GOT3 (cell line): Measurements from ENCODE around the gene C8A.

Source experiments
- DNase-seq: peaks from one replicate; lab custom pipeline; 2025; ENCODE audit warnings: mixed read lengths; lab: John Stamatoyannopoulos, UW

C8A gene

GRCh38 chr1:56894014-56894413, 39.4 kb downstream of the C8A start:
- no peak for DNase-seq

DNA sequence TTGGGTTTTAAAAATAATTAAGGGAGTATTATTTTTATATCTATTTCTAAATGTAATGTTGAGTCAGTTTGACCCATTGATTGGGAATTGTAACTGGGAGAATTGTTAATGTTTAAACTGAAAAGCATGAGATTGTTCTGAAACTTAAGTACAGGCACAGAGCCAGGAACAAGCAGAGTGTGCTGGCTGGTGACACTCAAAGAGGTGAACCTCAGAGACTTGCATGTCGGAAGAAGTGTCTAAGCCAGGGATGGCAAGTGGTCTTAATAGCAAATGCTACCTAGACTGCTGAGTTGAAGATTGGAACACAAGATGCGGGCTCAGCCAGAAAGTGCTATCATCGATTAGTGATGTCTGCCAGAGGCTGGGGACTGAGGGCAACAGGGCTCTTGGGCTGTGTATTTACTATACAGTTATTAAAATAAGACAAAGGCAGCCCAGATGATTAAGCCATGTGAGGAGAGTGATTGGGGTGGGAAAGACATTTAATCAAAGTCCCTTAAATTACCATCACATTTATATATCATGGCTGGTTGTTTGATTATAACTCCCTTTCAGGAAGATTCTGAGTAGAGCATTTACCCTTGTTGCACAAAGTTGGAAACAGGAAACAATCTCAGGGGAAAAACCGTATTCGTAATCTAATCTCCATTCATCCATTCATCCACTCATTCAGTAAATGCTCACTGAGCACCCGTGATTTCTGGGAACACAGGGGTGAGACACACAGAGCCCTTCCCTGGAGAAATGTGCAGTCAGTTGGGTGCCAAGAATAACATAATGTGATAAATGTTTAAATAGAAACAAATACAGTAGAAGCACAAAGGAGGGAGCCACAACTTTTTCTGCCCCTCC, 42.8 kb downstream of the C8A start:
- DNase-seq: no peak

GRCh38 chr1:56898005-56898373, 43.4 kb downstream of the C8A start:
- DNase-seq: no peak

DNA sequence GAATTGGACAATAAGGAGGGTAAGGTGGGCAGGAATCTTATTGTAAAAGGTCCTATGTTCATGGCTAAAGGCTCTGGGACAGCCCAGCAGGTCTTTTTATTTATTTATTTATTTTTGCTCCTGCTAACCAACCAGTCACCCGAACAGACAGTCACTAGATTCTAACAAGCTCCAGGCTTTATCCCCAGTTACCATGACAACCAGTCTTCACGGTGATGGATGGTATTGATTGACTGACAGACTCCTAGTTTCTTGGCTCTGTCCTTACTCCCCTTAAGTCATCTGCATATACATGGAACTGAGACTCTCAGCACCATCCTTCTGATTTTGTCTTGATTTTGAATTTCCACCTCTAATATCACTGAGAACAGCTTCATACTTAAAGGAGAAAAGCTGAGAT, 44.3 kb downstream of the C8A start:
- DNase-seq: no peak

DNA sequence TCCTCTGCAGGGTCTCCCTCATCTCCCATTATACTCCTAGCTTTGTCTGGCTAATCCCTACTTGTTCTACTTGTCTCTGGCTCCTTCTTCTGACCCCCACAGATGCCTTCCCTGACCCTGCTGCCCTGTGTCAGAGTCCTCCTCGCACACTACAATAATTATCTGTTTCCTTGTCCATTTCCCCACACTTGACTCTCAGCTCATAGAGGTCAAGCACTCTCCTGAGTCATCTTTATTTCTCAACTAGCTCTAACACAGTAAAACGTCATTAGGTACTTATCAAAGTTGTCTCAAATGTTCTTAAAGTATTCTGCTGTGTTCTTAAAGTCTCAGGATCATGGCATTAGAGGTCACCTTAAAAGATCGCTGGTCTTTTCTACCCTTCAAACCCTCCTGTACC, 47.1 kb downstream of the C8A start:
- no peak for DNase-seq

GRCh38 chr1:56903778-56904177, 49.2 kb downstream of the C8A start:
- no peak for DNase-seq

DNA sequence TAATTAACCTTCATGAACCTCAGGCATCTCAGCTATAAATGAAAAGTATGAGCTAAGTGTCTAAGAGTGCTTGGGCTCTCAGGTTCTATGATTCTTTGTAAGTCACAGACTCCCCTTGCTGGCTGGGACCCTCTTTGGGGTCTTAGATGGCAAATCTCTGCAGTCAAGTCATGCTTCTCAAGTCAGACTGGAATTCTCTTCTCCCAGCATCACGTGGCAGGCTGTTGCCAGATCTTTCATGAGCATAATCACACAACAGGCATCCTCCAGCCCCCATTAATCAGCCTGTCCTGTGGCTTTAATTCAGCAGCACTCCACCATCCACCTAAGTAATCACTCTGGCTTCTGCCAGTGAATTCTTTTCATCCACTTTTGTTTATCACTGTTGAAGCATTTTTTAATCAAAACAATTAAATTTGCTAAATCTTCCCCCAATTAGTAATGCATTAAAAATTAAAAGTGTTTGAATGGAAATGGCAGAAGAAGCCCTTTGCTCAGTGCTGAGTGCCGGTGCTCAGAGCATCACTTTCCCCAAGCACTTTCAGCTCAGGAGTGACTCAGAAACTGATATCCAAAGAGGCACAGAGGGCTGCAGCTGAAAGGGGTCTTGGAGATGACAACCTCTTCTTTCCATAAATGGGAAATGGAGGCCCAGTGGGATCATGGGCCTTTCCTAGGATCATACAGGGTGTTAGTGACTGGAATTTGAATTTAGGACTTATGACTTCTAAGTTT, 50.2 kb downstream of the C8A start:
- no peak for DNase-seq

DNA sequence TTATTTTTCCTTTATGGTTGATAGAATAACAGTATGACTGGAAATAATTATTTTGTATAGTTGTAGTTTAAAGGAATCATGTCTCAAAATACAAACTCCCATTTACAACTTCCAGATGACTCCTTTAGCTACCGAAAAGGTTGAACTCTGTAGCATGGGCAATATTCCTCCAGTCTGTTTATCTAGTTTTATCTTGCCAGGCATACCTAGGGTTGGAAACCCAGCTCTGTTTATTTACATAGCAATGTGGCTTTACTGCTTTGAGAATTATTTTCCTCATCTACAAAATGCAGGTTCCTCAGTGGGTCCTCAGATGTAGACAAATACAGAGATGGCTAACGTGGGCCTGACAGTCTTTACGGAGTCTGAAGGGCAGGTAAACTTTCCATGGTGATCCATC, 51.1 kb downstream of the C8A start:
- DNase-seq: no peak

DNA sequence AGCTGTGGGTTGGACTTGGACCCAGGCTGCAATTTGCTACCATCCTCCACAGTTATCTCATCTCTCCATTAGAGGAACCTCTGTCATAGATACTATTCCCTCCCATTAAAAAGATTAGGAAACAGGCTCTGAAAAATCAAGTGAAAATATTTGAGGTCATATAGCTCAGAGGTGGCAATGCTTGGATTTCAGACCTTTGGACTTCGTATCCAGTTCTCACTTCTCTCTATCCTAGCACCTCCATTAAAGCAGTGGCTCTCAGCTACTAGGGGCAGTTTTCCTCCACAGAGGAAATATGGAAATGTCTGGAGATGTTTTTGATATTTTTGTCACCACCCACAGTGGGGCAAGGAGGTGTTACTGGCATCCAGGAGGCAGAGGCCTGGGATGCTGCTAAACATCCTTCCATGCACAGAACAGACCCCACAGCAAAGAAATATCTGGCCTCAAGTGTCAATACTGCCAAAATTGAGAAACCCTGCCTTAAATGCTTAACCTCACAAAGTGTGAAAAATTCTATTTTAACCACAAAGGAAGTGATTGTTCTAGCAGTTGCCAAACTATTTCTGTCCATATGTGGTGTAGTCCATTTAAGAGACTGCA, 54.1 kb downstream of the C8A start:
- DNase-seq: no peak

- DNase-seq: no peak
Observed at GRCh38 chr1:56910441-56910985, 55.9 kb downstream of the C8A start.

GRCh38 chr1:56911098-56911938, 56.7 kb downstream of the C8A start:
- no peak for DNase-seq

DNA sequence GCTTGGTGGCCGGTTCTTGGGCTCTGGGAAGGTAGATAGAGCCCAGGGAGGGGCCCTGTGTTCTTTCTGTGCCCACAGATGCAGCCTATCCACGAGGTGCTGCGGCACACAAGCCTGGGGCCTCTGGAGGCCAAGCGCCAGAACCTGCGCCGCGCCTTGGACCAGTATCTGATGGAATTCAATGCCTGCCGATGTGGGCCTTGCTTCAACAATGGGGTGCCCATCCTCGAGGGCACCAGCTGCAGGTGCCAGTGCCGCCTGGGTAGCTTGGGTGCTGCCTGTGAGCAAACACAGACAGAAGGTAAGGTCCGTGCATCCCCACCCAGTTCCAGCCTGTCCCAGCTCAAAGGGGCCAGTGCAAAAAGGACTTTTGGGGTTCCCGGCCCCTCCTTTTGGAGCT, 57.7 kb downstream of the C8A start:
- DNase-seq: no peak

DNA sequence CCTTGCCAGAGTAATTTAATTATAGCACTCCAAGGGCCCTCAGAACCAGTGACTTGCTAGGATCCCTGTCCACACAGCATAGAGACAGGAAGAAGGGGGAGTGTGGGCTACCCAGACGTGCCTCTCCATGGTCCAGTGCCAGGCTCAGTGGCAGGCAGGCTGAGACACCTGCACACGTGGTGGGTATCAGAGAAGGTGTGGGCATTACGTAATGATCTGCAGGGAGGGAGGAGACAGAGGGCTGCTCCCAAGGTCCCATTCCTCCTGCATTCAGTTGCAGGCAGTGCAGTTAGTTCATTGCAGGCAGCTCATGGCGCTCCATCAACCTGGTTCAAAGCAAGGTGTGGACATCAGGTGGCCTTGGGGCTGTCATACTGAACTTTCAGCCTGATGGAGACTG, 61.4 kb downstream of the C8A start:
- no peak for DNase-seq

DNA sequence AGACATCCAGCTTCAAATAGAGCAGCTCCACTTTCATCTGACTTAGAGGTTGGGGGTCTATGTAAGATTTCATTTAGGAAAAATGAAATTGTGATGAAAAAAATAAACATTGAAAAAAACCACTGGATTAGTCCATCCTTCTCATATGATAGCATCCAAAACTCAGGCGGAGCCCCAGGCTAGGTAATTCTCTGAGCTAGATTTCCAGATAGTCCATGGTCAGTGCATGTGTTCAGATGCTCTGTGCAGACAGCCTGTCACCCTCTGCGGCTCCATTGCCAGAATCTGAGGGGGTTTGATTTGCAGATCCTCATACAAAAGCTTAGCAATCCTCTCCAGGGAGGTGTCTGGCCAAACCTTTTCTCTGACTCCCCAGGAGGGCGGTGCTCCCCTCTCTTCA, 62.0 kb downstream of the C8A start:
- DNase-seq: no peak

- no peak for DNase-seq
Observed at GRCh38 chr1:56917356-56917755, 62.8 kb downstream of the C8A start.

DNA sequence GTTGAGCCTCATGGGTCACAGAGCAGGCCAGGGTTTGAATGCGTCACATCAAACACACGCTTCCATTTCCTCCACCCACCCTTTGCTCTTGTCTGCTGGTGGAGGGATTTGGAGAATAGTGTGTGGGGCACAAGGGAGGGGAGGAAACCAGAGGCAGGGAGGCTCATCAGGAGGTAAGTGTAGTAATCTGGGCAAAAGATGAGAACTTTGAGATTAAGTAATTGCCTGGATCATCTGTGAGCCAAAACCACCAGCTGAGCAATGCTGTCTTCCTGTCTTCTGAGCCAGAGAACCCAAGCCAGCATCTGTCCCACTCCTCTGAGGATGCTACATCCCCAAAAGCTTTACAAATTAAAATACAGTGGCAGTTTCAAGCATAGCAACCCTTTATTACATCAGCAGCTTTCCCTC, 66.0 kb downstream of the C8A start:
- DNase-seq: no peak

DNA sequence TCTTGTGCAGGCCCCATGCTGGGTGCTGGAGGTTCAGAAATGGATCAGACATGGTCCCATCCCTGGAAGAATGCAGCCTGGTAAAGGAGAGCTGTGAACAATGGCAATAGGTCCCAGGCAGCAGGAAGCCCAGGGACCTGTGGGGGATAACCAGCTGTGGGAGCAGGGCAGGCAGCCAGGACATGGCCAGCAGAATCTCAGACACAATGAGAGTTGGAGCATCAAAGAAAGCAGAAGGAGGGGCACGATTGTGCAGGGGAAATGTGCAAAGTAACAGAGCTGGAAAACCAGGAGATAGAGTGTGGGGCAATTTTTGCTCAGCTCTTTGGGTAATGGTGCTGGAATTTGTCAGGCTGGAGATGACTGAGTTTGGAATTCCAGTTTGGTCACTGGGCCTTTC, 66.9 kb downstream of the C8A start:
- no peak for DNase-seq

GRCh38 chr1:56922070-56922469, 67.5 kb downstream of the C8A start:
- no peak for DNase-seq

DNA sequence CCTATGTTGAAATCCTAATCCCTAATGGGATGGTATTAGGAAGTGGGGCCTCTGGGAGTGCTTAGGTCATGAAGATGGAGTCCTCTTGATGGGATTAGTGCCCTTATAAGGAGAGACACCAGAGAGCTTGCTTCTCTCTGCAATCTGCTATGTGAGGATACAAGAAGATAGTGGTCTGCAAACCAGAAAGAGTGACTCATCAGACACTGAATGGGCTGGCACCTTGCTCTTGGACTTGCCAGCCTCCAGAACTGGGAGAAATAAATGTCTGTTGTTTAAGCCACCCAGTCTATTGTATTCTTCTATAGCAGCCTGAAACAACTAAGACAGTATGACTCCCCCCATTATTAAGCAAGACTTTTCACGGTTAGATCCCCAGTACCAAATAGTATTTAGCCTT, 67.9 kb downstream of the C8A start:
- DNase-seq: no peak

DNA sequence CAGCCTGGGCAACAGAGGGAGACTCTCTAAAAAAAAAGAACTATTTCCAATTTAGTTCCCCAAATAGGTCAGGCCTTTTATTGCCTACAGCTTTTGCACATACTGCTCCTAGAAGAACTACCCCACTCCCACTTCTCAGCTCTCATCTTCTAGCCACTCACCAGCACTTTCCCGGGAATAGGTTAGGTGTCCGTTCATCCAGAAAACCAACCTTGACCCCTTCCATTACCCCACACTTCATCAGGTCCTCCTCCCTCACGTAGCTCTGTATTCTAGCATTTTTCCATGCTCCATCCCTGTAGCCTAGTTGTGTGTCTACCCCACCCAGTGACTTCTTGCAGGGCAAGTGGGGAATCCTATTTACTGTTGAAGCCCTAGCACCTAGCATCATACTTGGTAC, 68.6 kb downstream of the C8A start:
- no peak for DNase-seq

DNA sequence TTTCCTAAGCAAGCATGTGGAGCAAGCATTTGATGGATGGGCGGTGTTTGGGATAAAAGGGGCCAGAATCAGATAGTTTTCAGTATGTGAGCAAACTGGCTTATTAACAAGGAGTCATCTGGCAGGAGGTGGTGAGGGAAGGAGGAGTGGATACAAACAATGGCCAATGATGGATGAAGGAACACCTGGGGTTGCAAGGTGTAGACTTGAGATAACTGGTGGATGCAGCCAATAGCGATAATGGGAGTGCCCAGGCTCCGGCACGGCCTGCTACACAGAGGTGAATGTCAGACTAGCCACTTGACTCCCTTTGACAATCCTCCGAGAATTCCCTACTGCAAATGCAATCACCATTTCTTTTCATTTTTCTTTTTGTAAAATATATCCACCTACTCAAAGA, 69.5 kb downstream of the C8A start:
- DNase-seq: no peak

DNA sequence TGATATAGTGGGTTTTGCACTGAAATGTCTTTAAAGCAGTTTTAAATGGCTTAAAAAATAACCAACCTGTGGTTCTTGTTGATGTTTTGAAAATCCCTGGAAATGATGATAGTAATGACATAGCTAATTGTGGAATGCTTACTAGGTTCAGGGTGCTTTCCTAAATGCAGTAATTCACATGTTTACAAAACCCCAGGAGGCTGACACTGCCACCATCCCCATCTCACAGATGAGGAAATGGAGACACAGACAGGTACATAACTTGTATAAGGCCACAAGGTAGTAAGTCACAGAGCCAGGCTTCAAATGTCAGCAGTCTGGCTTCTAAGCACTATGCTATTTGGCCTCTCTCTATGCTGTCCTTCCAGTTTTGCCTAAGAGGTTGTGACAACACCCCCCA, 70.6 kb downstream of the C8A start:
- DNase-seq: no peak
